HG03558 (cell line): Measurements from ENCODE around the gene HOXD12.
A peak's percentile ranks its signal among the peaks of the same experiment; 100 is the strongest.

Source experiments
- ATAC-seq: cut with Tn5 transposase; IDR thresholded peaks from one replicate; pipeline ENCODE4 v1.9.1; 2021; ENCODE audit warnings: moderate number of reproducible peaks; ENCODE audit not compliant: unreplicated experiment; ENCODE audit errors: extremely low read depth

Gene HOXD12

DNA sequence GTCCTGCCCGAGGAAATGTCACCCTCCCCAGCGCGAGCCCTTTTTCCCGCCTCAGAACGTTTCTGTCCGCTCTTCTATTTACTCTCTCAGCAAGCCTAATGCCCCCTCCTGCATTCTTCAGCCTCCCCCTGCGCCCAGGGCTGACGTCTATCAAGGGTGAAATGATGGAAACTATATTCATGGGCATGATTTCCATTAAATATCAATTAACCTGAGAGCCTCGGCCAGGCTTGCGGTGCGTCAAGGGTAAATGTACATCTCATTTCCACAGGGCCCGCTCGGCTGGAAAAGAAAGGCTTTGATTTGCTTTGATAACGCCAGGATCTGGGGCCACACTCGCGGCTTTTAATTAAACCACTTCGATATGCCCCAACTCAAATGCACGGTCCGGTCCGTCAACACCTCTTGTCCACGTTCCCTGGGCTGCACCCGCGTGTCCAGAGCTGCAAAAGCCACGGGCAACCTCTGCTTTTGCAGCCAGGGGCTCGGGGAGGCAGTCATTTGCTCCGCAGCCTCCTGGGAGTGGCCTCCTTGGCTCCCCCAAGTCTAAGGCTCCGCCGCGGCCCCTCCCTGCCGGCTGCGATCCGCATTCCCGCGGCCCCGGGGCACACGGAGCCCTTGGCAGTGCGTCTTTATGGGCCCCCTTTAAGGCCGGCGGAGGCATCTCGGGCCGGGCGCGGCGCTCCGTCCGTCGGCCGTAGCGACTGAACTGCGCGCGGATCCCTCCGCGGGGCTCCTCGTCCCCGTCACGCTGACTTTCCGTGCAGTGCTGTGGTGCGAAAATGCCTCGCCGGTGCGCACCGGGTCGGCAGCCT, 29.6 kb downstream of the HOXD12 start, which contains the start of gene HOXD8:
Gene HOXD8 (plus strand): TSS at position 724 of the 815 bp plus-strand sequence. CDS start 662 bp downstream, outside the sequence.
- no peak for ATAC-seq

DNA sequence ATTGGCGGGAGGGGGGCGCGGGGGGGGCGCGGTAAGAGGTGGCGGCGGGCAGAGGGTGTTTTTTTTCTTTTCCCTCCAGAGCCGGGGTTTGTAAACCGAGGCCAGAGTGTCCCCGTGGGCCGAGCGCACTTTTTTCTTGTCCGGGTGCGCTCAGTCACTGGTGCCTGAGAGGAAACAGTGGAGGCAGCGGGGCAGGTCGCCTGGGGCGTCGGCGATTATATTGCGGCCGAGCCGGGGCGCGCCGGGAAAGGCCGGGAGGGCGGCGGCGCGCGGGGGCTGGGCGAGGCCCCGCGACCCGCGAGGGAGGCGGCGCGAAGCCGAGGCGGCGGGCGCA, 30.2 kb downstream of the HOXD12 start:
- ATAC-seq = no peak

DNA sequence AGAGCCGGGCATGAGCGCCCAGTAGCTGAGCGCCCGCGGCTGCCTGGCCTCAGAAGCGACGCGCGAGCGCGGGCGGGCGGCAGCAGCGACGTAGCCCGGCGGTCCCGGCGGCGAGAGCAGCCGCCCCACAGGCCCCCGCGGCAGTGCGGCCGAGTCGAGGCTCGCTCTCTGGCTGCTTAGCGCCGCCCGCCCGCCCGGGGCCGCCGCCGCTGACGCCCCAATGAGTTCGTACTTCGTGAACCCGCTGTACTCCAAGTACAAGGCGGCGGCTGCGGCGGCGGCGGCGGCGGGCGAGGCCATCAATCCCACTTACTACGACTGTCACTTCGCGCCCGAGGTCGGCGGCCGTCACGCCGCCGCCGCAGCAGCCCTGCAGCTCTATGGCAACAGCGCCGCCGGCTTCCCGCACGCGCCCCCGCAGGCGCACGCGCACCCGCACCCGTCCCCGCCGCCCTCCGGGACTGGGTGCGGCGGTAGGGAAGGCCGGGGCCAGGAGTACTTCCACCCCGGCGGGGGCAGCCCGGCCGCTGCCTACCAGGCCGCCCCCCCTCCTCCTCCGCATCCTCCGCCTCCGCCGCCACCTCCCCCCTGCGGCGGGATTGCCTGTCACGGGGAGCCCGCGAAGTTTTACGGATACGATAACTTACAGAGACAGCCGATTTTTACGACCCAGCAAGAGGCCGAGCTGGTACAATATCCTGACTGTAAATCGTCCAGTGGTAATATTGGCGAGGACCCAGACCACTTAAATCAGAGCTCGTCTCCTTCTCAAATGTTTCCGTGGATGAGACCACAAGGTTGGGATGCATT, 30.8 kb downstream of the HOXD12 start:
- ATAC-seq = no peak

DNA sequence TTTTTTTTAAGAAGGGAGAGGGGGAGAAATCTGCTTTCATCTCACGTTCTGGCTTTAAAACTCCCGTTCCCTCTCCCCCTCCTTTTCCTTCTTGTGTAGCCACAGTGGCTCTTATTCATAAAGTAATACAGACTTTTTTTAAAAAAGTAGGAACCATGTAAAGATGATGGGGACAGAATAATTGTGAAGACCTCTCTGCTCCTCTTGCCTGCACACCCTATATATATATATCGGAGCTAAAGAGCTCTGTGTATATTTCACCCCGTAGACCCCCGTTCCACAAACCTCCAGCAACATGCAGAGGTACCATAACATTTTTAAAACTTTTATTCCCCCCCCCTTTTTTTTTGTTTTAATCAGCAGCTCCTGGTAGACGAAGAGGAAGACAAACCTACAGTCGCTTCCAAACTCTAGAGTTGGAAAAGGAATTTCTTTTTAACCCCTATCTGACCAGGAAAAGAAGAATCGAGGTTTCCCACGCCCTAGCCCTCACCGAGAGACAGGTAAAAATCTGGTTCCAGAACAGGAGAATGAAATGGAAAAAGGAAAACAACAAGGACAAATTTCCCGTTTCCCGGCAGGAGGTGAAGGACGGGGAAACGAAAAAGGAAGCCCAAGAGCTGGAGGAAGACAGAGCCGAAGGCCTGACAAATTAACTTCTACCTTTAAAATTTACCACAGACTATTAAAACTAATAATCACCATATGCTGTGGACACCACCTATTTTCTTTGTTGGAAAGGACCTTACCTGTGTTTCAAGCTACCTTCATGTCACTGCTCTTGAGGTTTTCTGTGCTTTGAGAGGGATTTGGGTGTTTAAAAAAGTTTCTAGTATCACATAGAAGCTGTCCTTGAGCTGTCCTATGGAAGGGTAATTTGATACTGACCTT, 31.6 kb downstream of the HOXD12 start:
- ATAC-seq = no peak

DNA sequence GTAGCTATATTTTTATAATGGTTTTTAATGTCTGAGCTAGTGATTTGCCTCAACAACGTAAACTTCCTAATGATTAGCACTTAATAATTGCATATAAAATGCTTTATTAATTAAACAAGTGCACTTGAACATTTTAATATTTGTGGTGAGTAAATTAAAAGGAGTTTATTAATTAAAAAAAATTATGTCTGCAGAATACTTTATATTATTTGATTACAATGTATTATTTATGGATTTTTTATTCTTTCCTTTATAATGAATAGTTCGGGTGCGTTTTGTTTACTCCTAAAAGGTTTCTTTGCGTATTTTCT, 32.2 kb downstream of the HOXD12 start:
- no peak for ATAC-seq

DNA sequence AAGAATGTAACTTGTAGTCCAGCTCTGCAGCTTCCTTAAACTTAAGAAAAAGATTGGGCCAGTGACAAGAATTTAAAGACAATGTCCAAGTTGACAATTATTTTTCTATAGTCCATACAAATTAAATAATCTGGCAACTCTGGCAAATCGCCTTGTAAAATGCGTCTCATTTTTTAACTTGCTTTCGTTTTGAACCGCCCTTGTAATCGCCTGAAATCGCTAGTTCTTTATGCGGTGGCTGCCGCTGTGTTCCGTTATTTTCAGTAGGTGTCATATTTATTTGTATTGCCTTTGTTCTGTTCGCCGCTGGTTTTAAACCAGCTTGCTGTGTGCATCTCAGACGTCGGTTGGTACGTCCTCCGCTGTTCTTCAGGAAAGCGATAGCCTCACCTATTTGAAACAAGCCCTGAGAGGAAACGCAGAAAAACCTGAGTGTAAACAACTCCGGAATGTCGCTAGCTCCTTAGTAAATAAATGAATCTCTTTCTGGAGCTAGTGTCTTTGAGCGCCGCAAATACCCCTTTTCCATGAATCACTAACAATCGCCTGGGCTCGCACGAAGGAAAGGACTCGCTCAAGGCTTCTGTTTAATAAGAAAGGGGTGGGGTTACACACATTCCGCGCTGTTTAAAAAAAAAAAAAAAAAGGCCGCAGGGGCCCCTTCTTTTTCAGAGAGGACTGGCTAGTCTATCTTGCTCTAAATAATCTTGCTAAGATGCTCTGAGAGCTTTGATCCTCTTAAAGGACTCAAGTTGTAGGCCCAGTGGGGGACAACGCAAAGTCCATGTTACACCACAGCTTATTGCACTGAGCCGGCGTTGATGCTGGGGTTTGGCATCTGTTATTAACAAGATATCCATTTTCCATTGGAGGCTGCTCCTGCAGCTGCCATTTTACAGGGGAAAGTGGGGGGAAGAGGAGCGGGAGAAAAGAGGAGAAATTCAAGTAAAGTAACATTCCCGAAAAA, 32.9 kb downstream of the HOXD12 start:
- ATAC-seq = no peak

DNA sequence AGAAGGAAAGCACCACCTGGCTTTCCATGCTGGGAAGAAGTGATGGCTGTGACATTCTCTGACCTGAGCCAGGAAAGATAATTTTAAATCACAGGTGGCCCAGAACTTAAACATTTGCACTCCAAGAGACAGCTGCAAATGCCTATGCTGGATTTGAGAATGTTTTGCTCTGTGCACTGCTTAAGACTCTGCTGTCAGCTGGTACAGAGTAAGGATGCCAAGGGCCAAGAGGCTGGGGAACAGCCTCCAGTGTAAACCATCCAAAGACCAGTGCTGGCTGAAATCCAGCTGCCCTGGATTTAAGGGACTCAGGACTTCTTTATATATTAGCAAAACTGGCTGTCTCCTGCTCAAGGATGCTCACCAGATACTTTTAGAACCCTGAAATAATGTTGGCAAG, 33.8 kb downstream of the HOXD12 start:
- ATAC-seq = no peak

DNA sequence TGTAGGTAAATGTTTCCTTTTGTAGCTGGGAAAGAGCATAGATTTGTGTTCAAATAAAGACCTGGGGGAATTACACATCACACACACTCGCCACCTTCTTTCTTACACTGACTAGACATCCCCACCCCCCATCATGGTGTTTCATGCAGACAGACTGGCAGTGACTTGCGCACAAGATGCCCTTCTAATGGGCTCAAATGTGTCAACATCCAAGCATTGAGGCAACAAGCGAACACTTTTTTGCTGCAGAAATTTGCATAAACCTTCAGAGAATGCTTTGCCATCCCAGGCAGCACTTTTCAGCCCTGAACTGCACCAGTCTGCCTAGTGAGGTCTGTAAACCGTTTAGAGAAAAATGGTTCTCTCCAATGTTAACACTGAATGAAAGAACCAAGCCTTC, 34.4 kb downstream of the HOXD12 start:
- no peak for ATAC-seq

DNA sequence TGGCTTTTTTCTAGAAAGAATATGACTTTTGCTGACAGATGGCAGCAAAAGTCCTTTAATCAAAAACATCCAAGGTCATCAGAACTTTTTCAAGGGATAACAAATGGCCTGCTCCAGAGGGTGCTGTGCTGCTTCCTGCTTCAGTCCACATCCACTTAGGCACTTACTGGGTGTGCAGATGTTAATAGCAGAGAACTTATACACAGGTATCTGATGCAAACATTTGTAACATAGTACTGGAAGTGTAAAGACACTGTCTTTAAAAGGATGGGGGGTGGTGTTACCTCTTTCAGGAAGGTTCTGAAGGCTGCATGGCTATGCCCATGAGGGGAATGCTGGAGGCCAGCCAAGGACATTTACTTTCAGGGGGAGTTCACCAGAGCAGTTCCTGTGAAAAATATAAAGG, 35.4 kb downstream of the HOXD12 start:
- no peak for ATAC-seq

DNA sequence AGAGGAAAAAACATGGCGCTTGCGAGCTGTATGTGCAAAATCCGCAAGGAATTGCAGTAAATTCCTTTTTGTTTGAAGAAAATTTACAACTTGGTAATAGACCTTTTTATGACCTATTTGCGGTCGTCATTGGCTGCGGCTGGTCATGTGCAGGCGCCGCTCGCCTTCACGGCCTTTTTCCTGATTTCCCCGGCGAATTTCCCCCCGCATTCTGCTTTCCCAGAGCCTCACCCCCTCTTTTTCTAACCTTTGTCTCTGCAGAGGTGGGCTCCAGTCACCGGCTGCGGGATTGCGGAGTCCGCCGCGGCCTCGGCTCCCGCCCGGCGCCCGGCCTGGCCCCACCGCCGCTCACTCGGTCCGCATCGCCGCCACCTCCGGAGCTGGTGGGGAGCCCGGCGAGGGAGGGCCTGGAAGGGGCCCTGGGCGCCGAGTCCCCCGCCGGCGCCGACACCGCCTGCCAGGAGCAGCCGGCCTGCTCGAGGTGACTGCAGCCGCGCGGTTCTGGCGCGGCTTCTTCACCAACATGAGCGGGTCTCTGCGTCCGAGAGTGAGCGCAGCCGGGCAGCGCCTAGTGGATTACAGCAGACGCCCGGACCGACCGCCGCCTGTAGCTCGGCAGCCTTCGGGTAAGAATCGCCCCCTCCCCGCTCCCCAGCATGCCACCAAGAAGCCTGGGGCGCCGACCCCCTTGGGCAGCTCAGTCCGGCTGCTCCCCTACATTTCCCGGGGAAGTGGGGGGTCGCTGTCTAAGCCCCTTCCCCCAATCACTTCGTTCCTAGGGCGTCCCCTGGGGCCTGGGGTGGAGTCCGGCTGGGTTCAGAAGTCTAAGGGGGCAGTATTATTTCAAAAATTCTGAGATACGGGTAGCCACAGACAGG, 37.0 kb downstream of the HOXD12 start:
- ATAC-seq = no peak

DNA sequence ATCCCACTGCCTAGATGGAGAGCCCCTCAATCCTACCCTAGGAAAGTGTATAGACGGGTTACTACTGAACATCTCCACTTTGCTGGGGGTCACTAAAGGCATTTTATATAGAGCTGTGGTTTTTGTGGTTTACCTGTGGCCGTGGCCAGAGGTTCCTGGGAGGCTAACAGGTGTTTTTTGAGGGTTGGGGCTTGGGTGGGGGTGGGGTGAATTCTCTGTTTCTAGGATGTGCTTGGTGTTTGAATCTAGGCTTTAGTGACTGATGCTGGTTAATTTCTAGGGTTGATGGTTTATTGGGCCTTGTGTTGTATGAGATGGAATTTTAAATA, 37.6 kb downstream of the HOXD12 start:
- no peak for ATAC-seq

DNA sequence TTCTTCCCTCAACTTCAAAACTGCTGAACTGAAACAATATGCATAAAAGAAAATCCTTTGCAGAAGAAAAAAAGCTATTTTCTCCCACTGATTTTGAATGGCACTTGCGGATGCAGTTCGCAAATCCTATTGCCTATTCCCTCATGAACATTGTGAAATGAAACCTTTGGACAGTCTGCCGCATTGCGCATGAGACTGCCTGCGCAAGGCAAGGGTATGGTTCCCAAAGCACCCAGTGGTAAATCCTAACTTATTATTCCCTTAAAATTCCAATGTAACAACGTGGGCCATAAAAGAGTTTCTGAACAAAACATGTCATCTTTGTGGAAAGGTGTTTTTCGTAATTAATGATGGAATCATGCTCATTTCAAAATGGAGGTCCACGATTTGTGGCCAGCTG, 38.3 kb downstream of the HOXD12 start:
- no peak for ATAC-seq

DNA sequence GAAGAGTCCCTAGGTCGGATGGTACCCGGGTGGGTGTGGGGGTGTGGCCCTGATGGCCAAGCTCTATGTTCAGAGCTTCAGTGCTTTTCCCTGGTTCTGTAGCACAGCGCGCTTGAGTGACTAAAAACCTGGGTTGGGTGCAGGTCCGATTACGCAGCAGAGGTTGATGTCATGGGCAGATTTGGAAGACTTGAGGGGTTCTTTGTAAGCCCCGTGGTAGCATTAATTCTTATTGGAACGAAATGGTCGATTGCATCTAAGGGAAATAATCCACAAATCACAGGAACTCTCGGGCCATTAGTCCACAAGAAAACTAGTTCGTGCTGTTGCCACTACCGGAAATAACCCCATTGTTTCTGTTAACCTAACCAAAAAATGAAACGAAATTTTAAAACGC, 38.9 kb downstream of the HOXD12 start:
- no peak for ATAC-seq

DNA sequence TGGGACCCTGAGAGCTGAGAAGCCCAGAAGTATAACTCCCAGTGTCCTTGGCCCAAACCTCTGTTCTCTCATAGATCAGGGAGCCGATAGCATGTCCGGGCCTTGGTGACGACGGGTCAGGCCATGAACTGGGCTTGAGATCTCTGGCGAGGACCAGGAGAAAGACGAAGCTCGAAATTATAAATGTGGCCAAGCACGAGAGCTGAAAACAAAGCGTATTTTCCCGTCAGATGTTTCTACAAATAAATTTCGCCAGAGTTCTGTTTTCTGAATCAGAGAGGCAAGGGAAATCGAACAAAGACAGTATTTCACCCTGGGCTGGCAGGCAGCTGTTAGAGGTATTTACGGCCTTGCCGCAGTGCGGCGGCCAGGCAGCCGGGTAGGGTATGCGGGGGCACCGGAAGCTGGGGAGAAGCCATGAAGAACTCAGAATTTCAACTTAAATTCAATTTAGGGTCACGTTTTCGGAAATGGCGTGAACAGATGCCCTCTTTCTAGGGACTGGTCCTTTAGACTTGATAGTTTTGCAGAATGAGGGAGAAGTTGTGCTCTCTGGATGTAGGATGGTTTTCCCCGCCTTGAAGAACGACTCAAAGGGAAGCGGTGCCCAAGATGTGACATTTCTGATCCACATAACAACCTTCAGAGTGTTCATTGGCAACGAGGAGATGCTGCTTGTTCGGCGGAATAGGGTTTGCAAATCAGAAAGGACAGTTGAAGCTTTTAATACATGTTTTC, 39.5 kb downstream of the HOXD12 start:
- ATAC-seq = no peak

DNA sequence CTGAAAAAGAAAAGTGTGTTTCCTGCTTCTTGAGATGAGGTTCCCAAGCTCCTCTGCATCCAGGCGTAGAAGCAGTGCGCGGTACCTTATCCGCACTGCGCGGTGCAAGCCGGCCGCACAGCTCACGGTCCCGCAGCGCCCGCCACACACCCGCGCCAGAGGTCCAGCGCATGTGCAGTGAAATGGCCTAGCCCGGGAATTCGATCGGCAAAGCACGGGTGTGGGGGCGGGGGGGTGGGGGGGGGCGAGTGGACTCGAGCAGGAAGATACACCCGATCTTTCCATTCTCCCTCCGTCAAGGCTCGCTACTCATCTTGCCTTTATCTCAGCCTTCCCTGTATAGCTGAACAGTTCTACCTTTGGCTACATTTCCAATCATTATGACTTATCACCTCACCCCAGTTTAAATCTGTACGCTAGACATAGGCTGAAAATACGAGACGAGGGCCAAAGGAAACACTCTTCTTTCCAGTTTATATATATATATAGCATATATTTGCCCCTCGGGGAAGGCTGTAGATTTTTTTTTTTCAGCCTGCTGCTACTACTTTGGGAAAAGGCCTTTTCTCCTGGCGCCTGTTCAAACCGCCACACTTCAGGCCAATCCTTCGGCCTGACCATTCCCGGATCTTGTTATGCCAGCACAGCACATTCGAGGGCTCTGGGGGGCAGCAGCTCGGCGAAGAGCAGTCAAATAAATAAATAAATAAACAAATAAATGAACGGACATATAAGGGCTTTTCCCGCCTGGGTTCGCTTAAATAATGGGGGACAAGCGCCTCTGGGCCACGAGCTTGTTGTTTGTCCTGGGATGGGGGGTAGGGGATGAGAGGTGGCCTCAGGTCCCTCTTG, 40.3 kb downstream of the HOXD12 start:
- ATAC-seq = no peak

DNA sequence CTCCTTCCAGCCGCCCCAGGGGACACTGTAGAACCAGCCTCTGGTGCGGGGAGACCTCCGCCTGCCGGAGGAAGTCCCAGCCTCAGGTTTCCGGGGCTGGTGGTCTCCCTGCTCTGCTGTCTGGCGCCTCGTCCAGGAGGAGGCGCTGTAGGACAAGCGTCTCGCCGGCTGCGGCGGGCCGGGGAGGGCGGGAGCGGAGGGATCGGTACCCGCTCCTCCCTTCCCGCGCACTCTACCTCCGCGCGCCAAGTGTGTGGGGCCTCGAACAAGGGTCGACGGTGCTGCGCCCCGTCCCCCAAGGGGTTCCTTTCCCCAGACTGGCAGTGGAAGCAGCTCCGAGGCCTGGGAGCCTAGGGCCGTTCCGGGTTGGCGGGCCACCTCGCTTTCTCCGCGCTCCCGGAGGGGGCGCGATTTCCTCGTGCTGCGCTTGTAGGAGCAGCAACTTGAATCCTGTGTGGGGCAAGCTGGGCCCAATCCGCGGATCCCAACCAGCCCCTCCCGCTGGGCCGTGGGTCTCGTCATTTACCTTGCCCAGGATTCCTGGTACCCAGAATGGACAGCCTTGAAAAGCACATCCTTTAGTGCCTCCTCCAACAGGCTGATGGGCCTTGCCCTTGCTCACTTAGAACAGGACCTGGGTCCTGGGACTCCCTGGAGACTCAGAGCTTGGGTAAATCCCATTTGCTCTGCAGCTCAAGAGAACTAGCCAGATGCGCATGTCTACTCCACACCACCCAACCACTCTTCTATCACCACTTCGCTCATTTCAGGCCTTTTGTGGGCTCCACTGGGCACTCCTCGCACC, 41.1 kb downstream of the HOXD12 start:
- ATAC-seq = peak; percentile 62

DNA sequence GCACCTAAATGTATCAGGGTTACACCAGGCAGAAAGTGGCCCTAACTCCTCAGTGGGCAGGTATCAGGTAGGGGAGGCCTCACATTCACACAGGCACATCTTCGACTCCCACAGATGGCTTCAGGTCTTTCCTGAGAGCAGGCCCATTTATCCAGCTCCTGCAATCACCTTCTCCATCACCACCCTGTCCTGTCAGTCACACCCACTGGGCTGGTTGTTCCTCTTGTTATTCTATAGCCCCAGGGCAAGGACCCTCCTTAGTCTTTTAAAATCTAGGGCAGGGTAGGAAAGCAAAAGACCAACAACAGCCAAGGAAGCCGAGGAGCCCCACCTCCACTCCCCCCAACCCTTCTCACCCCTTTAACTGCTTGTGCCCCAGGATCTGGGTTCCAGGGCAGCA, 42.7 kb downstream of the HOXD12 start:
- ATAC-seq = no peak
